HEK293T (cell line): Measurements from ENCODE around the gene CDC45.
A peak's percentile ranks its signal among the peaks of the same experiment; 100 is the strongest.
"Not testable (repeated sequence)": the region's sequence is repeated elsewhere in the genome, so short reads cannot be mapped to it uniquely, and the experiment has no call there.

Source experiments
- CTCF ChIA-PET: fragments of 350-600 bp; formaldehyde crosslinking; extraction: SDS; loops from one replicate; lab custom pipeline; 2021; ENCODE audit warnings: antibody characterized with exemption, inconsistent platforms; lab: Yijun Ruan, JAX
- POLR2A ChIA-PET: fragments of 350-600 bp; formaldehyde crosslinking; extraction: SDS; loops from one replicate; lab custom pipeline; 2020; ENCODE audit warnings: antibody characterized with exemption, inconsistent platforms; lab: Yijun Ruan, JAX
- DNase-seq: peaks from one replicate; pipeline ENCODE4 v3.0.0; 2012; ENCODE audit warnings: mixed read lengths; ENCODE audit errors: extremely low spot score
- ARNT ChIP-seq: fragments of 450-650 bp; IDR thresholded peaks from 2 replicates; pipeline ENCODE4 v1.6.1; 2017; ENCODE audit warnings: mild to moderate bottlenecking
- BHLHE40 ChIP-seq: fragments of 450-650 bp; IDR thresholded peaks from 2 replicates; pipeline ENCODE4 v1.6.1; 2016; ENCODE audit warnings: mild to moderate bottlenecking, moderate library complexity, borderline replicate concordance
- CTBP1 ChIP-seq: fragments of 450-650 bp; IDR thresholded peaks from 2 replicates; pipeline ENCODE4 v1.6.1; 2016; ENCODE audit warnings: borderline replicate concordance
- ELF4 ChIP-seq: fragments of 450-650 bp; IDR thresholded peaks from 2 replicates; pipeline ENCODE4 v1.6.1; 2017; ENCODE audit warnings: antibody characterized with exemption
- FOXA1 ChIP-seq: fragments of 450-650 bp; IDR thresholded peaks from 2 replicates; pipeline ENCODE4 v1.6.1; 2016; ENCODE audit warnings: mild to moderate bottlenecking
- FOXK2 ChIP-seq: fragments of 450-650 bp; IDR thresholded peaks from 2 replicates; pipeline ENCODE4 v1.6.1; 2016; ENCODE audit warnings: mild to moderate bottlenecking
- FOXM1 ChIP-seq: fragments of 450-650 bp; IDR thresholded peaks from 2 replicates; pipeline ENCODE4 v1.6.1; 2017; ENCODE audit warnings: mild to moderate bottlenecking, borderline replicate concordance
- HDGF ChIP-seq: fragments of 450-650 bp; IDR thresholded peaks from 2 replicates; pipeline ENCODE4 v1.6.1; 2017; ENCODE audit warnings: antibody characterized with exemption, borderline replicate concordance
- L3MBTL2 ChIP-seq: fragments of 450-650 bp; conservative IDR thresholded peaks from 2 replicates; pipeline ENCODE4 v1.6.1; 2016; ENCODE audit warnings: mild to moderate bottlenecking
- LEF1 ChIP-seq: fragments of 450-650 bp; IDR thresholded peaks from 2 replicates; pipeline ENCODE4 v1.6.1; 2017; ENCODE audit warnings: mild to moderate bottlenecking, borderline replicate concordance
- NFRKB ChIP-seq: fragments of 450-650 bp; IDR thresholded peaks from 2 replicates; pipeline ENCODE4 v1.6.1; 2016; ENCODE audit warnings: mild to moderate bottlenecking, moderate library complexity
- PKNOX1 ChIP-seq: fragments of 450-650 bp; IDR thresholded peaks from 2 replicates; pipeline ENCODE4 v1.6.1; 2016
- SP1 ChIP-seq: fragments of 450-650 bp; IDR thresholded peaks from 2 replicates; pipeline ENCODE4 v1.6.1; 2017
- SUZ12 ChIP-seq: fragments of 450-650 bp; IDR thresholded peaks from 2 replicates; pipeline ENCODE4 v1.6.1; 2016; ENCODE audit warnings: mild to moderate bottlenecking
- TARDBP ChIP-seq: fragments of 450-650 bp; IDR thresholded peaks from 2 replicates; pipeline ENCODE4 v1.6.1; 2016
- ZNF384 ChIP-seq: fragments of 450-650 bp; IDR thresholded peaks from 2 replicates; pipeline ENCODE4 v1.6.1; 2016

CDC45 gene

GRCh38 chr22:19432133-19432851 is 47.4 kb upstream of the CDC45 start, which contains the start of gene MRPL40:
MRPL40 (plus strand) TSS chr22:19432545; CDS start chr22:19432555, 10 bp downstream.
- peak; percentile 90 for TF ChIP-seq ARNT
- TF ChIP-seq ZNF384: no peak
- no peak for TF ChIP-seq PKNOX1
- no peak for TF ChIP-seq FOXK2
- TF ChIP-seq L3MBTL2: peak; percentile 66
- no peak for TF ChIP-seq BHLHE40
- TF ChIP-seq CTBP1: peak; percentile 85
- no peak for TF ChIP-seq SP1
- TF ChIP-seq FOXM1: peak; percentile 78; the same call in 1 of the 2 replicates
- no peak for TF ChIP-seq SUZ12
- TF ChIP-seq NFRKB: peak; percentile 57; the same call in 1 of the 2 replicates
- TF ChIP-seq ELF4: peak; percentile 60
- TF ChIP-seq TARDBP: peak; percentile 82; the same call in 1 of the 2 replicates
- TF ChIP-seq LEF1: peak; percentile 87; the same call in 1 of the 2 replicates
- no peak for TF ChIP-seq HDGF
- no peak for TF ChIP-seq FOXA1
- CTCF ChIA-PET: no interaction called here
- POLR2A ChIA-PET: interaction anchor here (0.6 to 2.8 kb wide), 13 partner anchors 11 to 472 kb away, joined by 3 to 20 read pairs (median 4); partner anchors contain the start of genes CDC45 and SLC25A1
- peak; percentile 95 for DNase-seq

- DNase-seq: no peak
- ChIA-PET POLR2A (interaction anchor here (2.0 to 2.1 kb wide), 2 partner anchors 10 to 13 kb away, joined by 12 to 17 read pairs; partner anchors contain the start of gene C22orf39), CTCF (interaction anchor here (0.6 kb wide), 1 partner anchor 37 kb away, joined by 6 read pairs; no protein-coding TSS in a partner anchor)
- no peak for TF ChIP-seq HDGF
- TF ChIP-seq FOXA1: no peak
Measured at GRCh38 chr22:19434401-19434800, 45.3 kb upstream of the CDC45 start.

GRCh38 chr22:19434829-19435580 is 44.7 kb upstream of the CDC45 start:
- ChIA-PET POLR2A (interaction anchor here (2.0 to 2.1 kb wide), 2 partner anchors 9 to 12 kb away, joined by 12 to 17 read pairs; partner anchors contain the start of gene C22orf39), CTCF (no interaction called here)
- DNase-seq: no peak
- TF ChIP-seq BHLHE40 (no peak), L3MBTL2 (no peak)

- POLR2A ChIA-PET, CTCF ChIA-PET: not testable (repeated sequence)
Measured at GRCh38 chr22:19436444-19437161, 43.1 kb upstream of the CDC45 start.

GRCh38 chr22:19438298-19438697 is 41.4 kb upstream of the CDC45 start:
- ChIA-PET POLR2A (no interaction called here), CTCF (no interaction called here)
- DNase-seq: no peak
- TF ChIP-seq SP1 (no peak), PKNOX1 (no peak), LEF1 (no peak), HDGF (no peak), SUZ12 (no peak), BHLHE40 (no peak), ZNF384 (no peak)

More at GRCh38 chr22:19436444-19437161, 43.1 kb upstream of the CDC45 start:
- not testable (repeated sequence) for DNase-seq

GRCh38 chr22:19440411-19441195 is 39.1 kb upstream of the CDC45 start:
- TF ChIP-seq FOXM1: no peak
- no peak for TF ChIP-seq FOXK2
- ChIA-PET CTCF (no interaction called here), POLR2A (no interaction called here)
- no peak for DNase-seq
